HepG2 (cell line): ENCODE results near the gene BPIFA1. TPM values are rescaled to one million over a fixed set of nuclear protein-coding genes. Genes with fewer than 3 reads are reported as not detected.
A peak's percentile ranks its signal among the peaks of the same experiment; 100 is the strongest.

ENCODE experiments used
- ATAC-seq: fragments of 200-7000 bp; cut with Tn5 transposase; 3 replicates; pipeline ENCODE4 v1.9.1; 2020; ENCODE audit warnings: mild to moderate bottlenecking, moderate library complexity
- BruUV-seq: library from RNA; stranded (reverse); fragments of 400-500 nt; replicated peaks from 2 replicates; lab custom pipeline; 2021; lab: Mats Ljungman, UMichigan
- CTCF ChIA-PET: fragments of 300-600 bp; formaldehyde crosslinking; extraction: SDS; loops from one replicate; lab custom pipeline; 2021; ENCODE audit warnings: low total read pairs, inconsistent platforms, low intra/inter-chr PET ratio; lab: Yijun Ruan, JAX
- POLR2A ChIA-PET: fragments of 350-600 bp; sonication (Branson Sonifier 250); formaldehyde crosslinking; loops from one replicate; lab custom pipeline; 2020; ENCODE audit warnings: antibody characterized with exemption, inconsistent platforms; lab: Yijun Ruan, JAX
- DNase-seq: peaks from one replicate; pipeline ENCODE4 v3.0.0-alpha.2; 2015; ENCODE audit warnings: low spot score
- FAIRE-seq: peaks from 3 replicates; lab custom pipeline; 2011; peaks lifted over from hg19 to GRCh38; lab: Jason Lieb, UNC
- H2AFZ ChIP-seq: one replicate; pipeline ENCODE4 v1.6.1; 2011; ENCODE audit warnings: low read length, inconsistent platforms
- H3K27ac ChIP-seq: fragments of 300-600 bp; 3 replicates; pipeline ENCODE4 v1.8.0; 2011; ENCODE audit warnings: mixed run types, mild to moderate bottlenecking, mixed read lengths, low read length, inconsistent platforms; ENCODE audit not compliant: insufficient read depth; ENCODE audit errors: extremely low read length
- H3K27me3 ChIP-seq, 2 experiments: fragments of 200-600 bp in 1 of 2; 2 replicates in 1 of 2; 3 replicates in 1 of 2; pipeline versions ENCODE4 v1.6.0 to v1.8.0; 2011; ENCODE audit warnings: low read length in 2 of 2, mild to moderate bottlenecking in 2 of 2, moderate library complexity in 2 of 2, inconsistent platforms in 1 of 2; ENCODE audit not compliant: insufficient read depth in 2 of 2, control insufficient read depth in 1 of 2
- H3K36me3 ChIP-seq, 2 experiments: fragments of 200-600 bp in 1 of 2; replicated peaks in 1 of 2; 2 replicates in 1 of 2; 3 replicates in 1 of 2; pipeline versions ENCODE4 v1.5.1 to v1.8.0; 2011; ENCODE audit warnings: low read length in 2 of 2, inconsistent platforms in 1 of 2; ENCODE audit not compliant: insufficient read depth in 2 of 2, control insufficient read depth in 1 of 2
- H3K4me1 ChIP-seq: 2 replicates; pipeline ENCODE4 v1.5.1; 2012; ENCODE audit warnings: low read length, inconsistent platforms; ENCODE audit not compliant: insufficient read depth
- H3K4me2 ChIP-seq: 2 replicates; pipeline ENCODE4 v1.6.0; 2011; ENCODE audit warnings: low read depth, low read length, inconsistent platforms
- H3K4me3 ChIP-seq, 3 experiments: fragments of 200-600 bp in 1 of 3; sonication (generic), shearing (Covaris generic) in 1 of 3; replicated peaks in 1 of 3; 2 replicates each; pipeline ENCODE4 v1.5.1; 2011 to 2016; ENCODE audit warnings: low read length in 3 of 3, inconsistent platforms in 2 of 3, low read depth in 2 of 3, mild to moderate bottlenecking in 2 of 3, control low read depth in 1 of 3, mixed read lengths in 1 of 3; ENCODE audit not compliant: insufficient read depth in 1 of 3
- H3K79me2 ChIP-seq: one replicate; pipeline ENCODE4 v1.6.1; 2011; ENCODE audit warnings: low read length, inconsistent platforms; ENCODE audit not compliant: insufficient read depth
- H3K9ac ChIP-seq: 2 replicates; pipeline ENCODE4 v1.6.0; 2011; ENCODE audit warnings: mild to moderate bottlenecking, low read depth, low read length, inconsistent platforms; ENCODE audit not compliant: insufficient read depth
- H3K9me3 ChIP-seq: 2 replicates; pipeline ENCODE4 v1.5.1; 2012; ENCODE audit warnings: mild to moderate bottlenecking, low read length
- H4K20me1 ChIP-seq: 2 replicates; pipeline ENCODE4 v1.6.0; 2011; ENCODE audit warnings: inconsistent platforms, mild to moderate bottlenecking, low read length, moderate library complexity; ENCODE audit not compliant: insufficient read depth
- ARID3A ChIP-seq: IDR thresholded peaks from 2 replicates; pipeline ENCODE4 v1.6.1; 2012; ENCODE audit warnings: low read depth, low read length, improper control_type of control experiment
- HHEX ChIP-seq: IDR thresholded peaks from 2 replicates; pipeline ENCODE4 v1.6.1; 2016; ENCODE audit warnings: control low read depth
- HNRNPUL1 ChIP-seq: fragments of 200-400 bp; formaldehyde crosslinking; IDR thresholded peaks from 2 replicates; pipeline ENCODE4 v1.6.1; 2017; ENCODE audit warnings: low read depth, mild to moderate bottlenecking, low read length, moderate library complexity
- KDM6A ChIP-seq: IDR thresholded peaks from 2 replicates; pipeline ENCODE4 v1.6.1; 2016; ENCODE audit warnings: low read depth
- STAG1 ChIP-seq: sonication (generic); formaldehyde crosslinking; IDR thresholded peaks from 2 replicates; pipeline ENCODE4 v1.4.0; 2020; ENCODE audit warnings: missing genetic modification reagents
- TSC22D2 ChIP-seq: sonication (generic); formaldehyde crosslinking; IDR thresholded peaks from 2 replicates; pipeline ENCODE4 v1.5.1; 2020; ENCODE audit warnings: missing genetic modification reagents, mild to moderate bottlenecking, borderline replicate concordance
- ZBTB3 ChIP-seq: sonication (generic); formaldehyde crosslinking; IDR thresholded peaks from 2 replicates; pipeline ENCODE4 v1.4.0; 2020; ENCODE audit warnings: low read depth, mild to moderate bottlenecking, moderate library complexity, missing genetic modification reagents, borderline replicate concordance
- ZNF251 ChIP-seq: sonication (generic); formaldehyde crosslinking; IDR thresholded peaks from 2 replicates; pipeline ENCODE4 v1.9.0; 2021; ENCODE audit warnings: mild to moderate bottlenecking, missing genetic modification reagents
- ZNF430 ChIP-seq: sonication (generic); formaldehyde crosslinking; IDR thresholded peaks from 2 replicates; pipeline ENCODE4 v1.9.0; 2021; ENCODE audit warnings: mild to moderate bottlenecking, missing genetic modification reagents
- ZNF546 ChIP-seq: sonication (generic); formaldehyde crosslinking; conservative IDR thresholded peaks from 2 replicates; pipeline ENCODE4 v1.8.1; 2023; ENCODE audit warnings: mild to moderate bottlenecking, missing genetic modification reagents
- ZNF816 ChIP-seq: sonication (generic); formaldehyde crosslinking; IDR thresholded peaks from 2 replicates; pipeline ENCODE4 v1.8.0; 2022; ENCODE audit warnings: missing genetic modification reagents, mild to moderate bottlenecking, borderline replicate concordance
- WGBS: methylation state at CpG from one replicate; pipeline ENCODE4 v1.1.6; 2017; ENCODE audit warnings: low lambda C conversion rate; 5-methylcytosine and 5-hydroxymethylcytosine counted together
- in situ Hi-C: cut with HindIII; loops from 2 replicates; pipeline ENCODE4 v1.10.0; 2017; ENCODE audit warnings: low pct_unique_long_range_greater_than_20kb; ENCODE audit not compliant: extremely low pct_ligation_motif_present
- intact Hi-C: fragments of 100-400 bp; cut with micrococcal nuclease; formaldehyde crosslinking; loops from one replicate; pipeline ENCODE4 v1.10.0; 2022; ENCODE audit not compliant: unreplicated experiment
- polyA plus RNA-seq, 8 experiments: library from polyadenylated mRNA; depleted of rRNA in 3 of 8; stranded (reverse) in 7 of 8; unstranded in 1 of 8; fragments of >200 nt; fragmentation: Illumina TruSeq in 4 of 8; extraction: Trizol in 4 of 8; gene quantifications; 2 replicates each; pipeline versions ENCODE4 v1.2.1 to v1.2.3, GENCODE V29; 2011 to 2016; ENCODE audit warnings: low read depth in 4 of 8, missing spikeins in 1 of 8, mixed read lengths in 1 of 8; ENCODE audit not compliant: insufficient read depth in 1 of 8
- total RNA-seq, 5 experiments: library from RNA; depleted of rRNA; stranded (reverse); fragments of >200 nt; fragmentation: Illumina TruSeq; extraction: Trizol; gene quantifications; 2 replicates each; pipeline ENCODE4 v1.2.3, GENCODE V29; 2016; ENCODE audit warnings: low read depth in 1 of 5
- TF ChIP-seq, protein P1 (sequence below): sonication (generic); formaldehyde crosslinking; IDR thresholded peaks from 2 replicates; pipeline ENCODE4; 2020; ENCODE audit warnings: missing genetic modification reagents, mild to moderate bottlenecking, borderline replicate concordance
- TF ChIP-seq, protein P2 (sequence below): sonication (generic); formaldehyde crosslinking; IDR thresholded peaks from 2 replicates; pipeline ENCODE4 v1.5.0; 2020; ENCODE audit warnings: missing genetic modification reagents, mild to moderate bottlenecking, borderline replicate concordance

Gene BPIFA1
- total and polyA plus RNA-seq, 2 of the 13 experiments (the other 11 are each of a cell fraction or from before 2014, with no cell fraction given), result not detected

- TF ChIP-seq HNRNPUL1 (no peak), ZNF251 (CRISPR knock-in tag) (no peak), ZNF546 (CRISPR knock-in tag) (no peak), ZBTB3 (CRISPR knock-in tag) (no peak)
- TF ChIP-seq, protein P1, sequence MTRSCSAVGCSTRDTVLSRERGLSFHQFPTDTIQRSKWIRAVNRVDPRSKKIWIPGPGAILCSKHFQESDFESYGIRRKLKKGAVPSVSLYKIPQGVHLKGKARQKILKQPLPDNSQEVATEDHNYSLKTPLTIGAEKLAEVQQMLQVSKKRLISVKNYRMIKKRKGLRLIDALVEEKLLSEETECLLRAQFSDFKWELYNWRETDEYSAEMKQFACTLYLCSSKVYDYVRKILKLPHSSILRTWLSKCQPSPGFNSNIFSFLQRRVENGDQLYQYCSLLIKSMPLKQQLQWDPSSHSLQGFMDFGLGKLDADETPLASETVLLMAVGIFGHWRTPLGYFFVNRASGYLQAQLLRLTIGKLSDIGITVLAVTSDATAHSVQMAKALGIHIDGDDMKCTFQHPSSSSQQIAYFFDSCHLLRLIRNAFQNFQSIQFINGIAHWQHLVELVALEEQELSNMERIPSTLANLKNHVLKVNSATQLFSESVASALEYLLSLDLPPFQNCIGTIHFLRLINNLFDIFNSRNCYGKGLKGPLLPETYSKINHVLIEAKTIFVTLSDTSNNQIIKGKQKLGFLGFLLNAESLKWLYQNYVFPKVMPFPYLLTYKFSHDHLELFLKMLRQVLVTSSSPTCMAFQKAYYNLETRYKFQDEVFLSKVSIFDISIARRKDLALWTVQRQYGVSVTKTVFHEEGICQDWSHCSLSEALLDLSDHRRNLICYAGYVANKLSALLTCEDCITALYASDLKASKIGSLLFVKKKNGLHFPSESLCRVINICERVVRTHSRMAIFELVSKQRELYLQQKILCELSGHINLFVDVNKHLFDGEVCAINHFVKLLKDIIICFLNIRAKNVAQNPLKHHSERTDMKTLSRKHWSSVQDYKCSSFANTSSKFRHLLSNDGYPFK (CRISPR knock-in tag), result peak; percentile 60; the same call in 1 of the 2 replicates
- TF ChIP-seq, all 625 proteins: peak for 83
These were observed 40.7 kb downstream of the BPIFA1 start (continued) for GRCh38 chr20:33276303-33277113.

DNA sequence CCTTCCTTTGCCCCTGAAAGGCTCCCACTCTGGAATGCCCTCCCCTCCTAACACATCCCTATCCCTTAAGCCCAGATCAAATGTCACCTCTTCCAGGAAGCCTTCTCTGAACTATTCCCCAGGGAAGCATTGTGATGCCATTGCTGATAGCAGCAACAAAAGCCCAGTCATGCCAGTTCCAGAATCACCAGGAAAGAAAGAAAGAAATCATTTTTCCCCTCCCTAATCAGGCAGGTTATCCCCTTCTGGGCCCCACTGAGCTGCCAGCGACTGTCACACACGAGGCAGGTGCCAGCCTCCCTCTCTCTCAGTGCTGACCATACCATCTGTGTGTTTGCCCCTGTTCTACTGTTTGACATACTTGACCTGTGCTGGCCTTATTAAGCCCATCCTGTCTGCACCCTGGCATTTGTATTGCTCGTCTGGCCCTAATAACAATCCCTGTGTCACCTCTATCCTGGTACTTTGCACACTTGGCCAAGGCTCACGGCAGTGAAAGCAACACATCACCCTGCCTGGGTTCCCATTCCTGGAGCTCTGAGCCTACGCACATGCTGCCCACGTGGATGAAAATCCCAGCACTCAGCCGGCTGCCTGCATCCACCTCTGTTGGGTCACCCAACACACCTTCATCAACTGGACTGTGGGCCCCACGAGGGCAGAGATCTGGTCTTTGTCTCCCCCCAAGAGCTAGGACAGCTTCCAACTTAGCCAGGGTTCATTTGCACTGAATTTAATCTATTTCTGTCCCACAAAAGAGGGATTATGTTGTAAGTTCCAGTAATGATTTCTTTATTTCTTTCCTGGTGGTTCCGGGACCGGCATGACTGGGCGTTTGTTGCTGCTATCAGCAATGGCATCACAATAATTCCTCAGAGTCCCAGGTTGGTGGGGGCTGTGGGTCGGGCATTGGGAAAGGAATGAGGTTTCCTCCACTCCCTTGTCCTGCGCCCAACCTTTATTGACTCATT lies 42.0 kb downstream of the BPIFA1 start:
- H3K9me3 ChIP-seq, result no peaks in the 10 kb centered on the region
- no peaks in the 10 kb centered on the region for H3K79me2 ChIP-seq
- no peaks in the 10 kb centered on the region for H3K36me3 ChIP-seq
- H2AFZ ChIP-seq, result no peak overlapping the region
- H3K4me1 ChIP-seq, result peaks cover 89% of the 10 kb centered on the region
- peak overlapping the region; percentile 53 for H3K4me2 ChIP-seq
- H3K27ac ChIP-seq, result peak overlapping the region; percentile 11
- ChIA-PET POLR2A (no interaction called here), CTCF (no interaction called here)
- H3K4me3 ChIP-seq, result peak overlapping the region in 1 of 3 experiments; percentile 22; a peak in 2 of 6 replicates
- in situ Hi-C loops (no loop called here), intact Hi-C loops (no loop called here)
- BruUV-seq, result no TSS peak
- ATAC-seq (peak; percentile 28), DNase-seq (peak; percentile 53), FAIRE-seq (no peak)
- H4K20me1 ChIP-seq, result no peaks in the 10 kb centered on the region
- whole genome bisulfite sequencing, result 1% methylated on average over 13 of the region's 13 CpGs
- H3K9ac ChIP-seq, result no peak overlapping the region
- peaks cover 0 to 3% of the 10 kb centered on the region in 2 experiments; a peak in 1 of 5 replicates for H3K27me3 ChIP-seq
- no peak for TF ChIP-seq STAG1
- TF ChIP-seq HHEX (CRISPR knock-in tag), result peak; percentile 77
- peak; percentile 91 for TF ChIP-seq TSC22D2 (CRISPR knock-in tag)
- no peak for TF ChIP-seq KDM6A (CRISPR knock-in tag)
- TF ChIP-seq ZNF430 (CRISPR knock-in tag), result peak; percentile 99
- TF ChIP-seq ZNF816 (CRISPR knock-in tag), result no peak; the same call in 1 of the 2 replicates
- no peak for TF ChIP-seq HNRNPUL1
- TF ChIP-seq, protein P2, sequence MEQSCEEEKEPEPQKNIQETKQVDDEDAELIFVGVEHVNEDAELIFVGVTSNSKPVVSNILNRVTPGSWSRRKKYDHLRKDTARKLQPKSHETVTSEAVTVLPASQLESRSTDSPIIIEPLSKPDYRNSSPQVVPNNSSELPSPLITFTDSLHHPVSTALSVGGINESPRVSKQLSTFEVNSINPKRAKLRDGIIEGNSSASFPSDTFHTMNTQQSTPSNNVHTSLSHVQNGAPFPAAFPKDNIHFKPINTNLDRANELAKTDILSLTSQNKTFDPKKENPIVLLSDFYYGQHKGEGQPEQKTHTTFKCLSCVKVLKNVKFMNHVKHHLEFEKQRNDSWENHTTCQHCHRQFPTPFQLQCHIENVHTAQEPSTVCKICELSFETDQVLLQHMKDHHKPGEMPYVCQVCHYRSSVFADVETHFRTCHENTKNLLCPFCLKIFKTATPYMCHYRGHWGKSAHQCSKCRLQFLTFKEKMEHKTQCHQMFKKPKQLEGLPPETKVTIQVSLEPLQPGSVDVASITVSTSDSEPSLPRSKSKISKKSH (CRISPR knock-in tag), result peak; percentile 95; the same call in 1 of the 2 replicates
- 0 out of 2 replicates have a peak, but pooled peaks have one; percentile 11 for TF ChIP-seq ARID3A
